Renal cortex interstitium (tissue), 15 donors: ENCODE data around the gene RNPEPL1. TPM values are rescaled to one million over a fixed set of nuclear protein-coding genes. Genes with fewer than 3 reads are reported as not detected.
A peak's percentile ranks its signal among the peaks of the same experiment; 100 is the strongest.
"Not testable (repeated sequence)": the region's sequence is repeated elsewhere in the genome, so short reads cannot be mapped to it uniquely, and the experiment has no call there.

ENCODE experiments used
- DNase-seq, 11 donors: peaks; one replicate each; pipeline ENCODE4 v3.0.0-alpha.2; 2013; ENCODE audit warnings: low read depth in 9 of 11, low spot score in 4 of 11; ENCODE audit errors: extremely low read depth in 1 of 11
- long read RNA-seq, 16 experiments: transcript quantifications; one replicate each; lab custom pipeline, GENCODE V29; 2026
- polyA plus RNA-seq, 3 donors: library from polyadenylated mRNA; unstranded; fragments of 120-200 nt; gene quantifications; one replicate each; pipeline ENCODE4 v1.2.1, GENCODE V29; 2013; ENCODE audit not compliant: insufficient read length in 3 of 3

The RNPEPL1 gene
- polyA plus RNA-seq: 10 to 100 TPM; 24.1 to 34.2 (median 31.1) TPM
- long read RNA-seq, donor 1, full-length matches to known transcripts: 6 of 6 reads
- long read RNA-seq, donor 1, partial matches to known transcripts: 0 of 6 reads
- long read RNA-seq, donor 1, other reads (novel, unspliced or antisense): 0 of 6 reads
- long read RNA-seq, donor 2, full-length matches to known transcripts: 6 of 6 reads
- long read RNA-seq, donor 2, partial matches to known transcripts: 0 of 6 reads
- long read RNA-seq, donor 2, other reads (novel, unspliced or antisense): 0 of 6 reads
- long read RNA-seq, donor 3, full-length matches to known transcripts: 11 of 11 reads
- long read RNA-seq, donor 3, partial matches to known transcripts: 0 of 11 reads
- long read RNA-seq, donor 3, other reads (novel, unspliced or antisense): 0 of 11 reads
- long read RNA-seq, donor 4, full-length matches to known transcripts: 5 of 5 reads
- long read RNA-seq, donor 4, partial matches to known transcripts: 0 of 5 reads
- long read RNA-seq, donor 4, other reads (novel, unspliced or antisense): 0 of 5 reads
- long read RNA-seq, donor 5: 0 reads
- long read RNA-seq, donor 6, full-length matches to known transcripts: 8 of 8 reads
- long read RNA-seq, donor 6, partial matches to known transcripts: 0 of 8 reads
- long read RNA-seq, donor 6, other reads (novel, unspliced or antisense): 0 of 8 reads
- long read RNA-seq, donor 7, full-length matches to known transcripts: 5 of 5 reads
- long read RNA-seq, donor 7, partial matches to known transcripts: 0 of 5 reads
- long read RNA-seq, donor 7, other reads (novel, unspliced or antisense): 0 of 5 reads
- long read RNA-seq, donor 8, full-length matches to known transcripts: 12 of 66 reads
- long read RNA-seq, donor 8, partial matches to known transcripts: 54 of 66 reads
- long read RNA-seq, donor 8, other reads (novel, unspliced or antisense): 0 of 66 reads
- long read RNA-seq, donor 9, full-length matches to known transcripts: 9 of 9 reads
- long read RNA-seq, donor 9, partial matches to known transcripts: 0 of 9 reads
- long read RNA-seq, donor 9, other reads (novel, unspliced or antisense): 0 of 9 reads
- long read RNA-seq, donor 10, full-length matches to known transcripts: 7 of 7 reads
- long read RNA-seq, donor 10, partial matches to known transcripts: 0 of 7 reads
- long read RNA-seq, donor 10, other reads (novel, unspliced or antisense): 0 of 7 reads
- long read RNA-seq, donor 11, full-length matches to known transcripts: 4 of 4 reads
- long read RNA-seq, donor 11, partial matches to known transcripts: 0 of 4 reads
- long read RNA-seq, donor 11, other reads (novel, unspliced or antisense): 0 of 4 reads
- long read RNA-seq, donor 12, full-length matches to known transcripts: 2 of 2 reads
- long read RNA-seq, donor 12, partial matches to known transcripts: 0 of 2 reads
- long read RNA-seq, donor 12, other reads (novel, unspliced or antisense): 0 of 2 reads
- long read RNA-seq, donor 13, full-length matches to known transcripts: 9 of 9 reads
- long read RNA-seq, donor 13, partial matches to known transcripts: 0 of 9 reads
- long read RNA-seq, donor 13, other reads (novel, unspliced or antisense): 0 of 9 reads
- long read RNA-seq, donor 14, full-length matches to known transcripts: 3 of 3 reads
- long read RNA-seq, donor 14, partial matches to known transcripts: 0 of 3 reads
- long read RNA-seq, donor 14, other reads (novel, unspliced or antisense): 0 of 3 reads
- long read RNA-seq, donor 15, full-length matches to known transcripts: 2 of 2 reads
- long read RNA-seq, donor 15, partial matches to known transcripts: 0 of 2 reads
- long read RNA-seq, donor 15, other reads (novel, unspliced or antisense): 0 of 2 reads
- long read RNA-seq, donor 16, full-length matches to known transcripts: 24 of 24 reads
- long read RNA-seq, donor 16, partial matches to known transcripts: 0 of 24 reads
- long read RNA-seq, donor 16, other reads (novel, unspliced or antisense): 0 of 24 reads

- DNase-seq: no peak
These were observed at the start of gene RNPEPL1 for GRCh38 chr2:240567872-240568677. Gene RNPEPL1 (plus strand): TSS chr2:240568484. CDS start chr2:240568587, 103 bp downstream.

- DNase-seq: no peak
These were observed 49.3 kb upstream of the RNPEPL1 start for GRCh38 chr2:240518981-240519380.

GRCh38 chr2:240519396-240520129 is 48.7 kb upstream of the RNPEPL1 start:
- DNase-seq: peak in 2 of 11 donors; percentile 10 to 14

- DNase-seq: peak in 2 of 11 donors; percentile 4 to 6
These were observed 47.9 kb upstream of the RNPEPL1 start for GRCh38 chr2:240520130-240520973.

- DNase-seq: no peak
These were observed 47.3 kb upstream of the RNPEPL1 start for GRCh38 chr2:240520974-240521350.

- DNase-seq: not testable (repeated sequence)
These were observed 46.4 kb upstream of the RNPEPL1 start for GRCh38 chr2:240521885-240522284.

GRCh38 chr2:240522406-240522805 is 45.9 kb upstream of the RNPEPL1 start:
- no peak for DNase-seq

GRCh38 chr2:240523451-240524281 is 44.6 kb upstream of the RNPEPL1 start:
- no peak for DNase-seq

- no peak for DNase-seq
These were observed 43.1 kb upstream of the RNPEPL1 start for GRCh38 chr2:240524963-240525718.

GRCh38 chr2:240525802-240526201 is 42.5 kb upstream of the RNPEPL1 start:
- no peak for DNase-seq

GRCh38 chr2:240526521-240526920 is 41.8 kb upstream of the RNPEPL1 start:
- DNase-seq: no peak

- no peak for DNase-seq
These were observed 41.0 kb upstream of the RNPEPL1 start for GRCh38 chr2:240527153-240527750.

- no peak for DNase-seq
These were observed 39.8 kb upstream of the RNPEPL1 start for GRCh38 chr2:240528406-240529040.
